Skeletal muscle cell (primary cell): ENCODE results near the gene TAGLN.
"Not testable (repeated sequence)": the region's sequence is repeated elsewhere in the genome, so short reads cannot be mapped to it uniquely, and the experiment has no call there.

Experiments
- DNase-seq: peaks from one replicate; pipeline ENCODE4 v3.0.0-alpha.2; 2010; ENCODE audit warnings: low read depth
- H3K4me3 ChIP-seq: 2 replicates; pipeline ENCODE4 v1.5.1; 2011; ENCODE audit warnings: low read depth, mild to moderate bottlenecking, control low read depth, low read length, moderate library complexity

Gene TAGLN

GRCh38 chr11:117192401-117192875 is 6.7 kb upstream of the TAGLN start:
- DNase-seq: no peak
- H3K4me3 ChIP-seq: no peak overlapping the region

- no peak for DNase-seq
- no peak overlapping the region for H3K4me3 ChIP-seq
These were observed 5.8 kb upstream of the TAGLN start for GRCh38 chr11:117193130-117194020.

GRCh38 chr11:117194267-117194666 is 4.9 kb upstream of the TAGLN start:
- H3K4me3 ChIP-seq: no peak overlapping the region
- no peak for DNase-seq

- no peak for DNase-seq
- no peak overlapping the region for H3K4me3 ChIP-seq
These were observed 3.9 kb upstream of the TAGLN start for GRCh38 chr11:117195258-117195657.

- no peak overlapping the region for H3K4me3 ChIP-seq
- DNase-seq: no peak
These were observed 3.4 kb upstream of the TAGLN start for GRCh38 chr11:117195761-117196160.

GRCh38 chr11:117197006-117197405 is 2.2 kb upstream of the TAGLN start:
- no peak for DNase-seq
- H3K4me3 ChIP-seq: no peak overlapping the region

GRCh38 chr11:117197516-117198456 is 1.4 kb upstream of the TAGLN start:
- H3K4me3 ChIP-seq: no peak overlapping the region
- no peak for DNase-seq

- no peak for DNase-seq
- peak overlapping the region; percentile 50 for H3K4me3 ChIP-seq
These were observed 557 bp upstream of the TAGLN start for GRCh38 chr11:117198613-117199012.

GRCh38 chr11:117199916-117200812 is 994 bp downstream of the TAGLN start:
- no peak for DNase-seq

GRCh38 chr11:117200813-117201657 is 1.9 kb downstream of the TAGLN start:
- H3K4me3 ChIP-seq: peak overlapping the region; percentile 50
- DNase-seq: no peak

More at GRCh38 chr11:117199916-117200812, 994 bp downstream of the TAGLN start:
- peak overlapping the region; percentile 50 for H3K4me3 ChIP-seq

- peak overlapping the region; percentile 50 for H3K4me3 ChIP-seq
These were observed 2.6 kb downstream of the TAGLN start for GRCh38 chr11:117201658-117202305.

GRCh38 chr11:117202386-117203068 is 3.4 kb downstream of the TAGLN start:
- DNase-seq: no peak
- no peak overlapping the region for H3K4me3 ChIP-seq

More at GRCh38 chr11:117201658-117202305, 2.6 kb downstream of the TAGLN start:
- no peak for DNase-seq

- no peak overlapping the region for H3K4me3 ChIP-seq
- DNase-seq: no peak
These were observed 3.9 kb downstream of the TAGLN start for GRCh38 chr11:117203069-117203407.

- H3K4me3 ChIP-seq: no peak overlapping the region
- no peak for DNase-seq
These were observed 5.3 kb downstream of the TAGLN start for GRCh38 chr11:117204283-117205080.

GRCh38 chr11:117205211-117205818 is 6.1 kb downstream of the TAGLN start:
- no peak overlapping the region for H3K4me3 ChIP-seq

GRCh38 chr11:117206111-117206510 is 6.9 kb downstream of the TAGLN start:
- DNase-seq, H3K4me3 ChIP-seq: not testable (repeated sequence)

More at GRCh38 chr11:117205211-117205818, 6.1 kb downstream of the TAGLN start:
- DNase-seq: no peak
